GM08714 (cell line): ENCODE measurements around the gene TMEM143.
"Not testable (repeated sequence)": the region's sequence is repeated elsewhere in the genome, so short reads cannot be mapped to it uniquely, and the experiment has no call there.

Experiments used
- H3K4me3 ChIP-seq: fragments of 200-500 bp; sonication (Bioruptor generic); 2 replicates; pipeline ENCODE4 v1.5.1; 2014; ENCODE audit warnings: mild to moderate bottlenecking, low read length, inconsistent platforms
- ZNF274 ChIP-seq: IDR thresholded peaks from 2 replicates; pipeline ENCODE4 v1.6.1; 2012; ENCODE audit warnings: mild to moderate bottlenecking, low read depth, low read length

Gene TMEM143

GRCh38 chr19:48315712-48316111 lies 48.0 kb downstream of the TMEM143 start:
- H3K4me3 ChIP-seq = no peak overlapping the region
- no peak for TF ChIP-seq ZNF274

GRCh38 chr19:48311384-48311783 lies 52.4 kb downstream of the TMEM143 start:
- H3K4me3 ChIP-seq = no peak overlapping the region
- no peak for TF ChIP-seq ZNF274

DNA sequence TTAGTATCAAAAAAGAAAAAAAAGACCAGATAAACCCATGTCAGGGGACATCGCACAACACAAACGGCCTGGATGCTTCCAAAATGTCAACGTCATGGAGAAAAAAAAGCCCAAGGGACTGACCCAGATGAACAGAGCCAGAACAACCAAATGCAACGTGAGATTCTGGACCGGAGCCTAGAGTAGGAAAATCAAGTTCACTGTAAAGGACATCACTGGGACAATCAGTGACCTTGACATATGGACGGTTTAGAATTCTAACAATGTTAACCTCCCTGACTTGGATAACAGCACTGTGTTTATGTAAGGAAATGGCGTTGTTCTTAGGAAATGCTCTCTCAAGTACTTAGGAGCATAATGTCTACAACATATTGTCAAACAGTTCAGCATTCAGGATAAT lies 53.5 kb downstream of the TMEM143 start:
- TF ChIP-seq ZNF274 = no peak

DNA sequence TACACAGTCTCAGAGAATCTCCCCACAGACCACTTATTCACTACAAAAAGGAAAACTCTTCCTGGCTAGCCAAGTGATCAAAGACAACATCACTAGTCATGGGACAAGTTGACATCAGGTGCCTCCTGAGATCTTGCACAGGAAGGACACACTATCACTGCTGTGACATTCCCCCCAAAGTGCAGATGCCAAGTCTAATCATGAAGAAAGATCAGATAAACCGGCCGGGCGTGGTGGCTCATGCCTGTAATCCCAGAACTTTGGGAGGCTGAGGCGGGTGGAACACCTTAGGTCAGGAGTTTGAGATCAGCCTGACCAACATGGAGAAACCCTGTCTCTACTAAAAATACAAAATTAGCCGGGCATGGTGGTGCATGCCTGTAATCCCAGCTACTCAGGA lies 54.0 kb downstream of the TMEM143 start:
- H3K4me3 ChIP-seq = not testable (repeated sequence)

More for the DNA sequence above, 53.5 kb downstream of the TMEM143 start:
- no peak overlapping the region for H3K4me3 ChIP-seq

DNA sequence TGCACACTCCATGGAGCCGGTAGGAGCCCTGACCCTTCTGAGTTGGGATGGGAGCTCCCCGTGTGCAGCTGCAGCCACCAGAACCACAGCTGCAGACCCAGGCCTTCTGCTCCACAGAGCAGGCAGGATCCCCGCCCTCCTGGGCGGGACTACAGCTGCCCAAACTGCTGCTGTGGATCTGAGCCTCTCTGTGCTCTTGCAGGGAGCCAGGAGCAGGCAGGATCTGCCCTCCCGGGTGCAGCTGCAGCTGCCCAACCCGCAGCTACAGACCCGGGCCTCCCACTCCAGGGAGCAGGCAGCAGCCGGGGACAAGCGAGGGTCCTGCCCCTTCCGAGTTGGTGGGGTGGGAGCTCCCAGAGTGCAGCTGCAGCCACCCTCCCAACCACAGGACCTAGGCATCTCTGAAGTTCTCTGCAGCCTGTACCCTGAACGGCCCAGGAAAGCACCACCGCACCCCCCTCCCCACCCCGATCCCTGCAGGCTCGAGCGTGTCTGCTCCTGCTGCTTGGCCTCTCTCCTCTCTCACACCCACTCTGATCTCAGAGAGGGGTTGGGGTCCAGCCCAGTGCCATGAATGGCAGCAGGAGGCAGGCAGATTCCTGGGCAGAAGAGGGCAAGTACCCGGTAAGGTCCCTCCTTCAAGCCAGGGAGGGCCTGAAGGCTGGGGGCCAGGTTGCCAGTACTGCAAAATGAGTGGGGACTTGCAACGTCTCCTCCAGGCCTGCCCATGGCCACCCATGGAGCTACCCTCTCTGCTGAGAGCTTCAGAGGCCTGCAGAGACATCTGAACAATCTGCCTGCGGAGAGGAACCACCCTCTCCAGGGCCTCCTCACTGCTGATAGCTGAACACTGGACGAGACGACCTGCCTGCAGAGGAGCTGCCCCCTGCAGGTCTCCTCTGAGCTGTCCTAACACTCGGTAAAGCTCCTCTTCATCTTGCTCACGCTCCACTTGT lies 54.8 kb downstream of the TMEM143 start:
- H3K4me3 ChIP-seq = no peak overlapping the region
- TF ChIP-seq ZNF274 = no peak

DNA sequence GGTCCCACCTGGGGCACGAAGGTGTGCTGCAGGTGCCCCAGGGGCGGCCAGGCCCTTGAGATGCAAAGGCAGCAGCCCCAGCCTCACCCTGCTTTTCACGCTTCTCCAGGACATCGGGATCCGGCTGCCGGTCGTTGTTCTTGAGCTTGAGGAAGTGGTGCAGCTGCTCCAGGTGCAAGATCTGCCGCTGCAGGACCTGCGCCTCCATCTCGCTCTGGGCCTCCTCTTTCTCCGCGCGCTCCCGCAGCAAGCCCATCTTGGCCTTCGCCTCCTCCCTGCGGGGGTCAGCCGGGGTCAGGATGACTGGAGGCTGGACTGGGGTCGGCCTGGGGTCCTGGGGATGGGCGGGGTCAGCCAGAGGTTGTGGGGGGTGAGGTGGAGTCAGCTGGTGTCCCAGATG lies 59.9 kb downstream of the TMEM143 start:
- no peak for TF ChIP-seq ZNF274
- no peak overlapping the region for H3K4me3 ChIP-seq

DNA sequence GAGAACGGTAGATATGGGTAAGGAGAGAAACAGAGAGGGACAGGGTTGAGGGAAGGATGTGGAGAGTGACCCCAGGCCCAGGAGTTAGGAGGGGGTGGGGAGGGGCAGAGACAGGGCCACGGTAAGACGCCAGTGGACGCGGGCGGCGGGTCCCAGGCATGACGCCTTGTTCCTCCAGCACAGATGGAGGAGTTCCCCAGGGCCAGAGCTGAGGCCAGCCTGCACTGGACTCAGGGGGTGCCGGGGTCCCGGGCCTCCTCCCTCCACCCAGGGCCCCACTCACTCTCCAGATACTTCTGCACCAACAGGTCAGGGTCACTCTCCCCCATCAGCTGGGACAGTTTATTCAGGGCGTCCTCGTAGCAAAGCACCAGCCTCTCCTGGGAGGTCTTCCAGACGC lies 60.4 kb downstream of the TMEM143 start:
- no peak overlapping the region for H3K4me3 ChIP-seq
- no peak for TF ChIP-seq ZNF274

DNA sequence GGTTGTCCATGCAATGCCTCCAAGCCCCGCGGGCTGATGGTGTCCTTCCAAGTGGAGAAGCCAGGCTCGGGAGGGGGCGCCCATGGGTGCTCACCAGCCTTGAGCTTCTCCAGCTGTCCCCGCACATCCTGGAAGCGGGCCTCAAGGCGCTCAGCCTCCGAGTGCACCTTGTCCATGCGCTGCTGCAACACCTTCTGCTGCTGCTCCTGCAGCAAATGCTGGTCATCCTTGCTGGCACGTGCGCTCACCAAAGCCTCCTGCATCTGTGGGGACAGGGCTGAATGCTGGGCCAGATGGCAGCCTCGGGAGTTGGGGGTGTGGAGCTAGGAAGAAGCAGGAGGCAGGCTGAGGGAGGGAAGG lies 61.2 kb downstream of the TMEM143 start:
- no peak for TF ChIP-seq ZNF274
- H3K4me3 ChIP-seq = no peak overlapping the region

DNA sequence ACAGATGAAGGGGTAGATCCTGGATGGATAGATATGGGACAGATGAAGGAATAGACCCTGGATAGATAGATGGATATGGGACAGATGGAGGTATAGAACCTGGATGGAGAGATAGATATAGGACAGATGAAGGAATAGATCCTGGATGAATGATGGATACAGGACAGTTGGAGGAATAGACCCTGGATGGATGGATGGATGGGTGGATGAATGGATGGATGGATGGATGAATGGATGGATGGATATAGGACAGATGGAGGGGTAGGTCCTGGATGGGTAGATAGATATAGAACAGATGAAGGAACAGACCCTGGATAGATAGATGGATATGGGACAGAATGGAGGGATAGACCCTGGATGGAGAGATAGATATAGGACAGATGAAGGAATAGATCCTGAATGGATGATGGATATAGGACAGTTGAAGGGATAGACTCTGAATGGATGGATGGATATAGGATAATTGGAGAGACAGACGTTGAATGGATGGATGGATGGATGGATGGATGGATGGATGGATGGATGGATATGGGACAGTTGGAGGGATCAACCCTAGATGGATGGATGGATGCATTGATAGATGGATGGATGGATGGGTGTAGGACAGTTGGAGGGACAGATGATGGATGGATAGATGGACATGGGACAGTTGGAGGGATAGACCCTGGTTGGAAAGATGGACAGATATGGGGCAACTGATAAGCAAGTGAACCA lies 61.7 kb downstream of the TMEM143 start:
- H3K4me3 ChIP-seq = no peak overlapping the region
- no peak for TF ChIP-seq ZNF274

- H3K4me3 ChIP-seq = no peak overlapping the region
- TF ChIP-seq ZNF274 = no peak
These were observed 65.8 kb downstream of the TMEM143 start for GRCh38 chr19:48297975-48298374.

- no peak for TF ChIP-seq ZNF274
- H3K4me3 ChIP-seq = no peak overlapping the region
These were observed 66.6 kb downstream of the TMEM143 start for GRCh38 chr19:48296963-48297734.

DNA sequence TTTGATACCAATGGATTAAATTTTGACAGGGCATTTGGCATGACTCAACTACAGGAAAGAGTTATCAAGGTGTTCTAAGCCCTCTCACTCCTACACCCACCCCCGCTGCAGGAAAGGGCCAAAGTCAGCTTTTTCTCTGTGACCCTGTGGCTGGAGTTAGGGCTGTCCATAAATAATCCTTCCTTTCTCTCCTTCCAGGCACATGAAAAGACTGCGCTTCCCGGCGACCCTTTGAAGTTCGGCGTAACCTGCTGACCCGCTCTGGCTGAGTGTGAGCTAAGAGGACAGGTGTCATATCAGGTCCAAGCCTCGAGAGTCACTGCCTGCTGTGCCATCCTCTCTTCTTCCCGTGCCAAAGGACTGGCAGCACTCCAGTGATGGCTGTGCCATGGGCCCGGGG lies 68.3 kb downstream of the TMEM143 start:
- no peak for TF ChIP-seq ZNF274
- no peak overlapping the region for H3K4me3 ChIP-seq

DNA sequence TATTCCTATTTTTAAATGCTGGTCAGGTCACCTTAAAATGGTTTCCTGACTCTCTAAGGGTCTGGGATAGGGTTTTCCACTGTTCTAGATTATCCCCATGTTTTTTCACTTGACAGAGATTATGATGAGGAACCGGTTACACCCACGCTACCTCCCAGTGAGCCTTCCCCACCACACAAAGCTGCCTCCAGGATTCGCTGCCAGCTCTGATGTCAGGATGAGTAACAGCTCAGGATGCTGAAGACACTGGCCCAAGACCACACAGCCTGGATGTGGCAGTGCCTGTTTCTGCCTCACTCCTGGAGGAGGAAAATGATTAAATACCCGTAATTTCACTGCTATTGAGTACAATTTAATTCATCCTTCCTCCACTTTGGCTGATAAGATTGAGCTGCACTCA lies 70.9 kb downstream of the TMEM143 start:
- TF ChIP-seq ZNF274 = no peak
- H3K4me3 ChIP-seq = no peak overlapping the region

- H3K4me3 ChIP-seq = not testable (repeated sequence)
These were observed 72.3 kb downstream of the TMEM143 start for GRCh38 chr19:48291489-48291815.

GRCh38 chr19:48290771-48291488 lies 72.8 kb downstream of the TMEM143 start:
- TF ChIP-seq ZNF274 = no peak
- H3K4me3 ChIP-seq = peak overlapping the region; percentile 62; the same call in 1 of the 2 replicates
